ENCODE data around the gene ANAPC10.

Gene ANAPC10

GRCh38 chr4:145107126-145107525, 9.1 kb upstream of the ANAPC10 start:
- Histone ChIP-seq H3K36me3 (ENCODE audit: insufficient read depth) (peaks cover 53% of the 10 kb centered on the region; the same call in 1 of the 2 replicates), H4K20me1 (ENCODE audit: insufficient read depth) (peaks cover 26% of the 10 kb centered on the region), H3K27me3 (ENCODE audit: insufficient read depth, low read depth) (no peaks in the 10 kb centered on the region), H3K27ac (no peak overlapping the region), H3K4me3 (IDR thresholded peaks at IDR 0.05; ENCODE audit: insufficient read depth, low read depth, low read length) (no peak overlapping the region), H3K79me2 (ENCODE audit: insufficient read depth, low read depth) (peaks cover 50% of the 10 kb centered on the region), H3K4me1 (ENCODE audit: low read depth, poor library complexity, severe bottlenecking) (peaks cover 21% of the 10 kb centered on the region), H2AFZ (ENCODE audit: low read depth) (no peak overlapping the region), H3K9ac (no peak overlapping the region), H3K4me2 (no peak overlapping the region)
- no peak for TF ChIP-seq CTCF (conservative IDR thresholded peaks at IDR 0.05; ENCODE audit: low read depth, low read length)

GRCh38 chr4:145103496-145103895, 5.5 kb upstream of the ANAPC10 start:
- Histone ChIP-seq H3K27ac (no peak overlapping the region), H3K4me3 (IDR thresholded peaks at IDR 0.05; ENCODE audit: insufficient read depth, low read depth, low read length) (no peak overlapping the region), H3K36me3 (ENCODE audit: insufficient read depth) (peaks cover 35% of the 10 kb centered on the region; the same call in 1 of the 2 replicates)

GRCh38 chr4:145102619-145103018, 4.6 kb upstream of the ANAPC10 start:
- Histone ChIP-seq H3K4me1 (ENCODE audit: low read depth, poor library complexity, severe bottlenecking) (peaks cover 50% of the 10 kb centered on the region), H3K36me3 (ENCODE audit: insufficient read depth) (peaks cover 31% of the 10 kb centered on the region; the same call in 1 of the 2 replicates), H3K4me2 (0 out of 2 replicates have a peak overlapping the region, but pooled peaks have one; percentile 17), H4K20me1 (ENCODE audit: insufficient read depth) (peaks cover 27% of the 10 kb centered on the region), H2AFZ (ENCODE audit: low read depth) (no peak overlapping the region), H3K27ac (no peak overlapping the region), H3K9ac (no peak overlapping the region), H3K4me3 (IDR thresholded peaks at IDR 0.05; ENCODE audit: insufficient read depth, low read depth, low read length) (no peak overlapping the region), H3K27me3 (ENCODE audit: insufficient read depth, low read depth) (no peaks in the 10 kb centered on the region), H3K79me2 (ENCODE audit: insufficient read depth, low read depth) (peaks cover 87% of the 10 kb centered on the region)
- no peak for TF ChIP-seq CTCF (conservative IDR thresholded peaks at IDR 0.05; ENCODE audit: low read depth, low read length)

More at GRCh38 chr4:145103496-145103895, 5.5 kb upstream of the ANAPC10 start:
- no peak overlapping the region for H2AFZ ChIP-seq (ENCODE audit: low read depth)
- H3K4me1 ChIP-seq (ENCODE audit: low read depth, poor library complexity, severe bottlenecking): peaks cover 50% of the 10 kb centered on the region
- H3K27me3 ChIP-seq (ENCODE audit: insufficient read depth, low read depth): no peaks in the 10 kb centered on the region
- H3K9ac ChIP-seq: no peak overlapping the region
- TF ChIP-seq CTCF (conservative IDR thresholded peaks at IDR 0.05; ENCODE audit: low read depth, low read length): no peak
- H4K20me1 ChIP-seq (ENCODE audit: insufficient read depth): peaks cover 27% of the 10 kb centered on the region
- peaks cover 85% of the 10 kb centered on the region for H3K79me2 ChIP-seq (ENCODE audit: insufficient read depth, low read depth)
- no peak overlapping the region for H3K4me2 ChIP-seq

- Histone ChIP-seq H3K4me2 (peak overlapping the region; percentile 17; the same call in 1 of the 2 replicates), H3K27me3 (ENCODE audit: insufficient read depth, low read depth) (no peaks in the 10 kb centered on the region), H2AFZ (ENCODE audit: low read depth) (no peak overlapping the region), H3K79me2 (ENCODE audit: insufficient read depth, low read depth) (peaks cover 97% of the 10 kb centered on the region), H3K4me1 (ENCODE audit: low read depth, poor library complexity, severe bottlenecking) (peaks cover 60% of the 10 kb centered on the region), H4K20me1 (ENCODE audit: insufficient read depth) (peaks cover 24% of the 10 kb centered on the region), H3K36me3 (ENCODE audit: insufficient read depth) (peaks cover 17% of the 10 kb centered on the region; the same call in 1 of the 2 replicates), H3K27ac (no peak overlapping the region), H3K4me3 (IDR thresholded peaks at IDR 0.05; ENCODE audit: insufficient read depth, low read depth, low read length) (no peak overlapping the region), H3K9ac (no peak overlapping the region)
- TF ChIP-seq CTCF (conservative IDR thresholded peaks at IDR 0.05; ENCODE audit: low read depth, low read length): no peak
Measured at GRCh38 chr4:145101091-145101490, 3.1 kb upstream of the ANAPC10 start.
